GM11168 (cell line): ENCODE data around the gene TMPRSS9.

ENCODE experiments used
- in situ Hi-C: fragments of 300-500 bp; cut with MboI; formaldehyde crosslinking; loops from one replicate; pipeline ENCODE4 v1.12.0; 2022; ENCODE audit warnings: low sequenced_read_pairs; ENCODE audit not compliant: unreplicated experiment

The TMPRSS9 gene

DNA sequence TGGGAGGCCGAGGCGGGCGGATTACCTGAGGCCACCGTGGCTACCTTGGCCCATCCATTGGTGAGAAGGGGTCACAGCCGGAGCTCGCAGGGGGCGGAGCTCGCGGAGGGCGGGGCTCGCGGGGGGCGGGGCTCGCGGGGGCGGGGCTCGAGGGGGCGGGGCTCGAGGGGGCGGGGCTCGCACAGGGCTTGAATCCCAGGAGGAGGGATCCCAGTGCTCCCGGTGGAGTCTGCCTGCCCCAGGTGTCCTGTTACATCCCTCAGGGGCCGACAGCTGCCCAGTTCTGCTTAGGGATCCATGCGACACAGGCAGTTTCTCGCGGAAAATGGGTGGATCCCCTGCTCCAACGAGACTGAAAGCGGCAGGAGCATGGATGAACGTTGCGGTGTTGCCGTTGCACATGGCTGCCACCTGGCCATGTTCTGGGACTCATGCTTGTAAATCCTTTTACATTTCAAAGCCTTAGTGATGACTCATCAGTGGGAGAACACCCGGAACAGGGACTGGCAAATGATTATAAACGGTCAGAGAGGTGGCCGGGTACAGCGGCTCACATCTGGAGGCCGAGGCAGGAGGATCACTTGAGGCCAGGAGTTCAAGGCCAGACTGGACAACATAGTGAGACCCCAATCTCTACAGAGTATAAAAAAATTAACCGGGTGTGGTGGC lies 25.1 kb downstream of the TMPRSS9 start:
- in situ Hi-C loops: loop anchor here (25.0 kb wide), 1 partner anchor 98 kb away; the partner anchor contains the start of gene PEAK3

DNA sequence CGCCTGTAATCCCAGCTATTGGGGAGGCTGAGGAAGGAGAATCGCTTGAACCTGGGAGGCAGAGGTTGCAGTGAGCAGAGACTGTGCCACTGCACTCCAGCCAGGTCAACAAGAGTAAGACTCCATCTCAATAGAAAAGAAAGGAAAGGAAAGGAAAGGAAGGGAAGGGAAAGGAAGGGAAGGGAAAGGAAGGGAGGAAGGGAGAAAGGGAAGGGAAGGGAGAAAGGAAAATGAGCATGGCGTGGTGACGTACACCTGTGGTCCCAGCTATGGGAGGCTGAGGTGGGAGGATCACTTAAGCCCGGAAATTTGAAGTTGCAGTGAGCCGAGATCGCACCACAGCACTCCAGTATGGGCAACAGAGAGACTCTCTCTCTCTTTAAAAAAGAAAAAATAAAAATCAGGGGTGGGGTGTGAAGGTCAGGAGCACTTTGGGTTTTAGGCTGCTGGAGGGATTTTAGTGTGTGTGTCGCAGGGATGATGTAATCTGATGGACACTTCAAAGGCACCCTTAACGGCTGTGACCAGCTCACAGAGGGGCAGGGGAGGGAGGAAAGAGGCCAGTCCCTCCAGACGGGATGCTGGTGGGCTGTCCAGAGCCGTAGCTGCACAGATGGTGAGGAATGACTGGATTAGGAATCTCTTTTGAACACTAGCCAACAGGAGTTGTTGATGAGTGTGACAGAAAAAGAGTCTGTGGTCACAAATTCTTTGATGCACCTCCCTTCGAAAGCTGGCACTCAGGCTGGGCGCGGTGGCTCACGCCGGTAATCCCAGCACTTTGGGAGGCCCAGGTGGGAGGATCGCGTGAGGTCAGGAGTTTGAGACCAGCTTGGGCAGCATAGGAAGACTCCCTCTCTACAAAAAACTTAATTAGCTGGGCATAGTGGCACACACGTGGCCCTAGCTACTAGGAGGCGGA lies 27.6 kb downstream of the TMPRSS9 start:
- in situ Hi-C loops: loop anchor here (25.0 kb wide), 1 partner anchor 100 kb away; the partner anchor contains the start of gene PEAK3

DNA sequence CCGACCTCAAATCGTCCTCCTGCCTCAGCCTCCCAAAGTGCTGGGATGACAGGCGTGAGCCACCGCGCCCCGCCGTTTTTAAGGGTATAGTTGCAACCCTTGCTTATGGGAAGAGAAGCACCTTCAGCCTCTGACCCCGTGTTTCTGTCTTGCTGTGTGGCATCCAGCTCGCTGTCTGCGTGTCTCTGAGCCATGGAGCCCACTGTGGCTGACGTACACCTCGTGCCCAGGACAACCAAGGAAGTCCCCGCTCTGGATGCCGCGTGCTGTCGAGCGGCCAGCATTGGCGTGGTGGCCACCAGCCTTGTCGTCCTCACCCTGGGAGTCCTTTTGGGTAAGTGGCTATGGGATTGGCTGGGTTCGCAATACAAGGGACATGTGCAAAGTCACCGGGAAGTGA lies 29.5 kb downstream of the TMPRSS9 start:
- in situ Hi-C loops: loop anchor here (25.0 kb wide), 1 partner anchor 102 kb away; the partner anchor contains the start of gene PEAK3

DNA sequence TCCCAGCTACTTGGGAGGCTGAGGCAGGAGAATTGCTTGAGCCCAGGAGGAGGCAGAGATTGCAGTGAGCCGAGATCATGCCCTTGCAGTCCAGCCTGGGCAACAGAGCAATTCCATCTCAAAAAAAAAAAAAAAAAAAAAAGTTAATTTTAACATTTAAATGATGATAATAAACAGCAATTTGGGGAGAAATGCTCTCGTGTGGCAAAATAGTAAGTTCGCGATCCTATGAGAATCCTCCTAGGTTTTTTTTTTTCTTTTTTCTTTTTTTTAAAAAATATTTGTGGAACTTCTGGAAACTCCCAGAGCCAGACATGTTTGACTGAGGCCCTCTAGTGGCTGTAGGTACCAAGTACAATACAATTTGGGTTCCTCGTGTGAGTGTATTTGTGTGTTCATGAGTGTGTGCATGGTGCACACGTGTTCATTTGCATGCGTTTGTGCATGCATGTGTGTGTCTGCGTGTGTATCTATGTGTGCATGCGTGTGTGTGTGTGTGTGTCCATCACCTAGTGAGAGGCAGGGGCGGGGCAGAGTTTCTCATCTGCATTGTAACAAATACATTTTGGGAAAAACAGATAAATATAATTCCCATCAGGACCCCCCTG lies 31.2 kb downstream of the TMPRSS9 start:
- in situ Hi-C loops: loop anchor here (25.0 kb wide), 1 partner anchor 104 kb away; the partner anchor contains the start of gene PEAK3

DNA sequence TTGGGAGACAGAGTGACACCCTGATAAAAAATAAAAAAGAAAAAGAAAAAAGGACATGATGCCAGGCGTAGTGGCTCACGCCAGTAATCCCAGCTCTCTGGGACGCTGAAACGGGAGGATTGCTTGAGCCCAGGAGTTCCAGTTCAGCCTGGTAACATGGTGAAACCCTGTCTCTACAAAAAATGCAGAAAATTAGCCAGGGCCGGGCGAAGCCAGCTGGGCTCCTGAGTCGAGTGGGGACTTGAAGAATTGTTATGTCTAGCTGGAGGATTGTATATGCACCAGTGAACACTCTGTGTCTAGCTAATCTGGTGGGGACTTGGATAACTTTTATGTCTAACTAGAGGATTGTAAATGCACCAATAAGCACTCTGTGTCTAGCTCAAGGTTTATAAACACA lies 32.3 kb downstream of the TMPRSS9 start:
- in situ Hi-C loops: loop anchor here (25.0 kb wide), 1 partner anchor 105 kb away; the partner anchor contains the start of gene PEAK3

DNA sequence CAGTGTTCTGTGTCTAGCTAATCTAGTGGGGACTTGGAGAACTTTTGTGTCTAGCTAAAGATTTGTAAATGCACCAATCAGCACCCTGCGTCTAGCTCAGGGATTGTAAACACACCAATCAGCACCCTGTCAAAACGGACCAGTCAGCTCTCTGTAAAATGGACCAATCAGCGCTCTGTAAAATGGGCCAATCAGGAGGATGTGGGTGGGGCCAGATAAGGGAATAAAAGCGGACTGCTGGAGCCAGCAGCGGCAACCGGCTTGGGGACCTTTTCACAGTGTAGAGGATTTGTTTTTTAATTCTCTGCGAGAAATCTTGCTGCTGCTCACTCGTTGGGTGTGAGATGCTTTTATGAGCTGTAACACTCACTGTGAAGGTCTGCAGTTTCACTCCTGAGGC lies 32.8 kb downstream of the TMPRSS9 start:
- in situ Hi-C loops: loop anchor here (25.0 kb wide), 1 partner anchor 106 kb away; the partner anchor contains the start of gene PEAK3

DNA sequence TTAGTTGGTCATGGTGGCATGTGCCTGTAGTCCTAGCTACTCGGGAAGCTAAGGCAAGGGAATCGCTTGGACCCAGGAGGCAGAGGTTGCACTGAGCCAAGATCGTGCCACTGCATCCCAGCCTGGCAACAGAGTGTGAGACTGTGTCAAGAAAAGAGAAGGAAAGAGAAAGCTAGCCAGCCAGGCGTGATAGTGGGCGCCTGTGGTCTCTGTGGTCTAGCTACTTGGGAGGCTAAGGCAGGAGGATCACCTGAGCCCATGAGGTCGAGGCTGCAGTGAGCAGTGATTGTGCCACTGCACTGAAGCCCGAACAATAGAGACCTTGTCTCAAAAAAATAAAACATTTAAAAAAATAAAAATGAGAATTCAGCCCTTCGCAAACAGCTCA lies 34.0 kb downstream of the TMPRSS9 start:
- in situ Hi-C loops: loop anchor here (25.0 kb wide), 1 partner anchor 107 kb away; the partner anchor contains the start of gene PEAK3

DNA sequence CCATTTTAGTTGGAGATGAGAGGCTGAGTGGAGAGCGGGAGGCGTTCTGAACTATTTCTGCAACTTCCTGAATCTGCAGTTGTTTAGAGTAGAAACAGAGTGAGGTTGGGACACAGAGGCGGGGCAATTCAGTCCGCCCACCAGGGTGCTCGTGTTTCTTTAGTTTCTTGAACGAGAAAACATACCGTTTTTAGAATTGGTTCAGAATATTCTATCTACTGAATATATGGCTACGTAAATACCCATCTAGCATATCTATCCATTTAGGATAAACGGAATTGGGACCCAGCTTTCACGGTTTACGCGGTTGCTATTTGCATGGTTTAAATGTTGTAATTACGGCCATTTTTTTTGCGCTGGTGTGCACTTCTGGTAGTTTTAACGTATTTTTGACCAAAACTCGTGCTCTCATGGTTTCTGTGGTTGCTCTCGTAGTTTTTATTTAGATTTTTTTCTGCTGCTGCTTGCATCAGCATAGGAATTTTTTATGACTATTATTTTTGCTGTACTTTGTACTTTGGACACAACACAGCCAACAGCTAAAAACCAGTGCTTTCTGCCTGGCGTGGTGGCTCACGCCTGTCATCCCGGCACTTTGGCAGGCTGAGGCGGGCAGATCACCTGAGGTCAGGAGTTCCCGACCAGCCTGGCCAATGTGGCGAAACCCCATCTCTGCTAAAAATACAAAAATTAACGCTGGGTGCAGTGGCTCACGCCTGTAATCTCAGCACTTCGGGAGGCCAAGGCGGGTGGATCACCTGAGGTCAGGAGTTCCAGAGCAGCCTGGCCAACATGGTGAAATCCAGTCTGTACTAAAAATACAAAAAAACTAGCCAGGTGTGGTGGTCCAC lies 34.6 kb downstream of the TMPRSS9 start:
- in situ Hi-C loops: loop anchor here (25.0 kb wide), 1 partner anchor 107 kb away; the partner anchor contains the start of gene PEAK3

DNA sequence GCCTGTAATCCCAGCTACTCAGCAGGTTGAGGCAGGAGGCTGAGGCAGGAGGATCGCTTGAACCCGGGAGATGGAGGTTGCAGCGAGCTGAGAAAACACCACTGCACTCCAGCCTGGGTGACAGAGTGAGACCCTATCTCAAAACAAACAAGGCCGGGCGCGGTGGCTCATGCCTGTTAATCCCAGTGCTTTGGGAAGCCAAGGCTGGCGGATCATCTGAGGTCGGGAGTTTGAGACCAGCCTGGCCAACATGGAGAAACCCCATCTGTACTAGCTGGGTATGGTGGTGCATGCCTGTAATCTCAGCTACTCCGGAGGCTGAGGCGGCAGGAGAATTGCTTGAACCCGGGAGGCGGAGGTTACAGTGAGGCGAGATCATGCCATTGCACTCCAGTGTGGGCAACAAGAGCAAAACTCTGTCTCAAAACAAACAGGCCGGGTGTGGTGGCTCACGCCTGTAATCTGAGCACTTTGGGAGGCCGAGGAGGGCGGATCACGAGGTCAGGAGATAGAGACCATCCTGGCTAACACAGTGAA lies 35.3 kb downstream of the TMPRSS9 start:
- in situ Hi-C loops: loop anchor here (25.0 kb wide), 1 partner anchor 108 kb away; the partner anchor contains the start of gene PEAK3

DNA sequence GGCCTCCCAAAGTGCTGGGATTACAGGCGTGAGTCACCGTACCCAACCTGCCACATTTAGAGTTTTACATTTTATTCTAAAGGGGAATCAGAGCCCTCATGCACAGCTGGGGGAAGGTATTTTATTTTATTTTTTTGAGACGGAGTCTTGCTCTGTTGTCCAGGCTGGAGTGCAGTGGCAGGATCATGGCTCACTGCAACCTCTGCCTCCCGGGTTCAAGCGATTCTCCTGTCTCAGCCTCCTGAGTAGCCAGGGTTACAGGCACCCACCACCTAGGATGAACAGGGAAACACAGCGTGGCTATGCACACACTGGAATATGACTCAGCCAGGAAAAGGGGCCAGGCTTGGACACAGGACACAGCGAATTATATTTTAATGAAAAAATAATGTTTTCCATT lies 37.1 kb downstream of the TMPRSS9 start:
- in situ Hi-C loops: loop anchor here (25.0 kb wide), 1 partner anchor 110 kb away; the partner anchor contains the start of gene PEAK3

DNA sequence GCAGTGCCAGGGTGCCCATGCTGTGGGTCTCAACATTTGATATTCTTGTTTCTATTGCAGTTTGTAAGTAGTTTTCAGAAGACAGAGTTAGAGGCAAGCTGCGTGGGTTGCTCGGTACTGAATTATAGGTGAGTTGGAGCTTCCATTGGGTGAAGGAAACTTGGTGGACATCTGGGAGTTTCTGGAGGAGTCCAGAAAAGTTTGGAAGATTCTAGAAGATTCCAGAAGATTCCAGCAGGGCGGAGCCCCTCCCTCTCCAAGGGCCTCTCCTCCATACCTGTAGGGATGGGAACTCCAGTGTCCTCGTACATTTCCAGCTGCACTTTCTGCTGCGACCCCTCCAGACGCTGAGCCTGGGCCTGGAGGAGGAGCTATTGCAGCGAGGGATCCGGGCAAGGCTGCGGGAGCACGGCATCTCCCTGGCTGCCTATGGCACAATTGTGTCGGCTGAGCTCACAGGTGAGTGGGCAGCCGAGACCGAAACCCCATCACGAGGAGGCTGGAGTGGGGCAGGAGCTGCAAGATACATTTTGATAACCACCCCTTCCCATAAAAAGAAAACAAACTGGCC lies 38.8 kb downstream of the TMPRSS9 start:
- in situ Hi-C loops: loop anchor here (25.0 kb wide), 1 partner anchor 112 kb away; the partner anchor contains the start of gene PEAK3

DNA sequence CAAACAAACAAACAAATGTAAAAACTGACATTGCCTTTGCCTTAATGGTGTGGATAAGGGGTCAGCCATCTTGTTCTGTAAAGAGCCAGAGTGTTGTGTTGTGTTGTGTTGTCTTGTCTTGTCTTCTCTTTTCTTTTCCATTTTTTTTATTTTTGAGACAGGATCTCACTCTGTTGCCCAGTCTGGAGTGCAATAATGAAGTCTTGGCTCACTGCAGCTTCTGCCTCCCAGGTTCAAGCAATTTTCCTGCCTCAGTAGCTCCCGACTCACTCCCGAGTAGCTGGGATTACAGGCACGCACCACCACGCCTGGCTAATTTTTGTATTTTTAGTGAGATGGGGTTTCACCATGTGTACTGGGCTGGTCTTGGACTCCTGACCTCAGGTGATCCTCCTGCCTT lies 39.5 kb downstream of the TMPRSS9 start:
- in situ Hi-C loops: loop anchor here (25.0 kb wide), 1 partner anchor 112 kb away; the partner anchor contains the start of gene PEAK3

DNA sequence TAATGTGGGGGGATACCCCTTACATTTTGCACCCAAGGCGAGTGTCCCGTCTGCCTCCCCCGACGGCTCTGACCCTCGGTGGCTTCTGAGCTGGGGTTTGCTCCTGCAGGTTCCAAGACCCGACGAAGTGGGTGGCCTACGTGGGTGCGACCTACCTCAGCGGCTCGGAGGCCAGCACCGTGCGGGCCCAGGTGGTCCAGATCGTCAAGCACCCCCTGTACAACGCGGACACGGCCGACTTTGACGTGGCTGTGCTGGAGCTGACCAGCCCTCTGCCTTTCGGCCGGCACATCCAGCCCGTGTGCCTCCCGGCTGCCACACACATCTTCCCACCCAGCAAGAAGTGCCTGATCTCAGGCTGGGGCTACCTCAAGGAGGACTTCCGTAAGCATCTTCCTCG lies 48.2 kb downstream of the TMPRSS9 start:
- in situ Hi-C loops: no loop called here

DNA sequence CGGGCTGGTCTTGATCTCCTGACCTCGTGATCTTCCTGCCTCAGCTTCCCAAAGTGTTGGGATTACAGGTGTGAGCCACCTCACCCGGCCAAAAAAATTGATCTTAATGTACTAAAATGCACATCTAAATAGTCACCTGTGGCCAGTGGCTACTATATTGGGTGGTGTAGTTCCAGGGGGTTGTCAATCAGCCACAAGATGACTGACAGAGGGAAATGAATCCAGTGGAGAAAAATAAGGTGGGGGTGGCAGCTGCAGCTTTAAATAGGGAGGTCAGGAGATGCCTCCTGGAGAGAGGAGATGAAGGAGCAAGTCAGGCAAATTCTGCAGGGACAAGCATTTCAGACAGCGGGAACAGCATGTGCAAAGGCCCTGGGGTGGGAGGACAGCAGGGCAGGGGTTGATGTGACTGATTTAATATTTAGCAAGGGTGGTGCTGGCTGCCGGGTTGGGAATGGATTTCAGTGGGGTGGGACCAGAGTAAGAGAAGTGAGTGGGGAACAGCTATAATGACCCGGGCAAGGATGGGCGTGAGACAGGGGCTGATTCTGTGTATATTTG lies 49.4 kb downstream of the TMPRSS9 start:
- in situ Hi-C loops: no loop called here

DNA sequence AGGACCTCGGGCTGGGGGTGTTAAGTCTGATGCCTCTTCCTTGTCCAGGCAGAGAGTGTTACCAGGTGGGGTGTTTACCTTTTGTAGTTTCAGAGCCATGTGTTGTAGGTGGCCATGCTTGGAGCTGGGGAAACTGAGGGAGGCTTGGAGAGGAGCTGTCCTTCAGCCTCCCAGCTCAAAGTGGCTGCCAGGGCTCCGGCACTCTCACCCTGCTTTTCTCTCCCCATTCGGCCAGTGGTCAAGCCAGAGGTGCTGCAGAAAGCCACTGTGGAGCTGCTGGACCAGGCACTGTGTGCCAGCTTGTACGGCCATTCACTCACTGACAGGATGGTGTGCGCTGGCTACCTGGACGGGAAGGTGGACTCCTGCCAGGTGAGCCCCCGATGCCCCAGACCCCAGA lies 50.0 kb downstream of the TMPRSS9 start:
- in situ Hi-C loops: no loop called here

DNA sequence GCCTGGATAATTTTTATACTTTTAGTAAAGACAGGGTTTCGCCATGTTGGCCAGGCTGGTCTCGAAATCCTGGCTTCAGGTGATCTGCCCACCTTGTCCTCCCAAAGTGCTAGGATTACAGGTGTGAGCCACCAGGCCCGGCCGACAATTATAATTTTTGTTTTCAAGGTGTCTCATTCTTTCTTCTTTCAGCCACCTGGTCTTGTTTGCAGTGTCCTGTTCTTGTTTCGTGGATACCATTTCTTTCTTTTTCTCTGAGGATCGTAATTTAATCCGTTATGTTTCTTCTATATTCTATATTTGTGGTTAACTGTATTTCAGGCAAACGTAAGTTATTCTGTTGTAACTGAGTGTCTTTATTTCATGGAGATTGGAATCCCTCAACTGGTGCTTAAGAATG lies 51.6 kb downstream of the TMPRSS9 start:
- in situ Hi-C loops: no loop called here

DNA sequence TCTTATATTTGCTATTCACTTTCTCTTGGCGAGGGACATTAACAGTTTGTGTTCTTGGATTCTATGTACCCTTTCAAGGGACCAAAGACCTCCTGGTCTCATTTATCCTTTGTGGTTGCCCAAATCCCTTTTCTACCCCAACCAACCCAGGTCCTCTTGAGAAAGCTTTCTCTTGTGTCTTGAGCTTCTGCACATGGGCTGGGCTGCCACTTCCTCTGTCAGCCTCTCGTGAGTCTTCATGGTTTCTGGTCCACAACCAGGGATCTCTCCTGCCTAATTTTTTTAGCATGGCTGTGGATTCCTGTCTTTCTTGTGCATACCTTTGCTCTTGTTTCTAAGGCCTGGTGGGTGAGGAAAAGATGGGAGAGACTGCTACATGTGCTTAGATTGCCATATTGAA lies 52.4 kb downstream of the TMPRSS9 start:
- in situ Hi-C loops: no loop called here

DNA sequence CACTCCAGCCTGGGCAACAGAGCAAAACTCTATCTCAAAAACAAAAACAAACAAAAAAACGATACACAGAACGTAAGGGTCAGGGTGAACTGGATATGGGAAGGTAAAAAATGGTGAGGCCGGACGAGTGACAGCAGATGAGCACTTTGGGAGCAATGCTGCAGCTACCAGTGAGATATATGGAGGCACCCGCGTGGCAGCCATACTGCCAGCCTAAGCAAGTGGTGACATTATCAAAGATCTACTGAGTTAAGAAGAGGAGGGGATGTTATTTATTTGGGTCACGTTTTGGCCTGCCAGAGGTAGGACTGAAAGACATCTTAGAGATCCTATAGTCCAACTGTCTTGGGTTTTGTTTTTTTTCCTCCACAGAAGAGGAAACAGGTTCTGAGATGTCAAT lies 53.1 kb downstream of the TMPRSS9 start:
- in situ Hi-C loops: no loop called here
